Psoas muscle (tissue), 8 donors: ENCODE results near the gene FMOD. TPM values are rescaled to one million over a fixed set of nuclear protein-coding genes. Genes with fewer than 3 reads are reported as not detected.

ENCODE experiments used
- ATAC-seq, 4 donors: fragments of 200-7000 bp; cut with Tn5 transposase; one replicate each; pipeline ENCODE4 v1.9.1; 2020; ENCODE audit warnings: moderate library complexity in 3 of 4, mild to moderate bottlenecking in 2 of 4
- DNase-seq, 2 donors: peaks; one replicate each; pipeline ENCODE4 v3.0.0-alpha.2; 2020
- H3K27ac ChIP-seq: fragments of 200-600 bp; one replicate; pipeline ENCODE4 v1.8.0; 2022
- H3K27me3 ChIP-seq, 3 donors: fragments of 200-600 bp in 1 of 3; one replicate each; pipeline versions ENCODE4 v1.6.1 to v1.8.0; 2013 to 2022; ENCODE audit warnings: low read length in 2 of 3, mild to moderate bottlenecking in 2 of 3, moderate library complexity in 1 of 3; ENCODE audit not compliant: insufficient read depth in 3 of 3
- H3K36me3 ChIP-seq, 2 donors: fragments of 200-600 bp in 1 of 2; one replicate each; pipeline versions ENCODE4 v1.6.1 to v1.8.0; 2013 to 2022; ENCODE audit warnings: low read depth in 1 of 2, mild to moderate bottlenecking in 1 of 2, moderate library complexity in 1 of 2; ENCODE audit not compliant: insufficient read depth in 1 of 2
- H3K4me1 ChIP-seq: fragments of 200-600 bp; one replicate; pipeline ENCODE4 v1.8.0; 2022
- H3K4me3 ChIP-seq: fragments of 200-600 bp; one replicate; pipeline ENCODE4 v1.8.0; 2022; ENCODE audit warnings: mild to moderate bottlenecking
- H3K9me3 ChIP-seq: fragments of 200-600 bp; one replicate; pipeline ENCODE4 v1.8.0; 2022
- CTCF ChIP-seq: fragments of 200-600 bp; IDR thresholded peaks from one replicate; pipeline ENCODE4 v1.8.0; 2022; ENCODE audit warnings: antibody characterized with exemption
- WGBS, 3 donors: extraction: QIAGEN DNeasy Blood & Tissue Kit; methylation state at CpG; one replicate each; pipeline versions ENCODE4 v1.1.6 to v1.1.7; 2013; 5-methylcytosine and 5-hydroxymethylcytosine counted together
- intact Hi-C, 2 donors: fragments of 100-400 bp; cut with DNase I; formaldehyde crosslinking; loops; one replicate each; pipeline versions ENCODE4 v1.11.0 to v1.14.2; 2022
- polyA plus RNA-seq, 3 donors: library from polyadenylated mRNA; stranded (reverse); fragments of 200-250 nt; gene quantifications; one replicate each; pipeline ENCODE4 v1.2.3, GENCODE V29; 2013
- total RNA-seq, 4 donors: library from RNA; stranded (reverse); fragmentation: NEBNext Ultra II Directional in 2 of 4; extraction: Animal tissue kit (Norgen Biotek cat#: 25700) in 2 of 4; gene quantifications; one replicate each; pipeline versions ENCODE4 v1.2.1 to v1.2.4, GENCODE V29; 2021 to 2023
- donor health status: healthy with polysubstance abuse.
- donor health status: DM: no; HTN: no; CAD: no; lungs with moderate emphysema.
- donor health status: Bipolar disorder and iron deficiency.
- donor health status: healthy.
- donor health status: DM: yes; HTN: yes; CAD: no.
- donor health status: DM: no; HTN: no; CAD: no.
- donor health status: DM: no; HTN: no; CAD: no.
- donor health status: DM: yes; HTN: yes; CAD: no.

Gene FMOD
- total and polyA plus RNA-seq, 7 donors = 3.0 to 9.6 (median 4.6) TPM

DNA sequence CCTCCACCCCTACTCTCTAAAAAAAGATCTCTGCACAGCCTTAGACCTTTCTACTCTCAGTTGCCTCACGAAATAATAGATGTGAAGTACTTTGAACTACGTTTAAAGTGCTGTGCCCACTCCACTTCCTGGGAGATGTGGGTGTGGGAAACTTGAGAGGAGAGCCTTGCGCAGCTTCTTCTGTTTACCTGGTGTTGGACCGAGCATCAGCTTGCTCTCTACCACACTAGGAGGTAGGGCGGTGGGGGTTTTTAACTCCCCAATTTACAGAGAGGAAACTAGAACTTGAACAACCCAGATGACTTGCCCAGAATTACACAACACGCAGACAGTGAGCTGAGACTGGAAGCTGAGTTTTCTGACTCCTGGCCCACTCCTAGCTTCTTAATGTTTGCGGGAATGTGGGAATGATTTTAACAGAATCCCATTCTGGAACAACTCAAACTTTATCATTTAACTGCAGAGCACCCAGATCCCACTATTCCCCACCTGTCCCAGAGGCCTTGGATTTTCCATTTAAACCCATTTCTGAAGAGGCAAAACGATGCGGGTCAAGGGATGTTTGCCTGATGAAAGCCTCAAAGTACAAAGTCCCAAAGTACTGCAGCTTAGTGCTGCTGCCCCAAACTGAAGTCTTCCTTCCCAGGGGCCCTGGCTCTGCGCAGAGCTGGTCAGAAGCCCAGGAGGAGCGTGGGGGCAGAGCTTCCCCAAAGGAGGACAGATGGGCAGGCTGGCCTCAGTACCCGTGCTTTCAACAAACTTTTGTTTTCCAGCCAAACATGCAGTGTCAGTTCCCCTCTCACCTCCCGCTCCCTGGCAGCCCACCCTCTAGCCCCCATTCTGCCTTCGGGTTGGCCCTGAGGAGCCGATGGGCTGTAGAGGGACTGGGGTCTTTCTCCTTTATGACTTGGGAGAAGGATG lies 26.6 kb downstream of the FMOD start:
- Histone ChIP-seq H3K36me3 (no peaks in the 10 kb centered on the region), H3K27me3 (no peaks in the 10 kb centered on the region), H3K9me3 (no peaks in the 10 kb centered on the region), H3K4me1 (peaks cover 29% of the 10 kb centered on the region), H3K4me3 (no peak overlapping the region), H3K27ac (peak overlapping the region; percentile 50)
- DNase-seq (no peak), ATAC-seq (no peak)
- intact Hi-C loops = no loop called here
- no peak for TF ChIP-seq CTCF
- 63 to 71% (median 67%) methylated on average over 15 of the region's 15 CpGs for WGBS, 3 donors

DNA sequence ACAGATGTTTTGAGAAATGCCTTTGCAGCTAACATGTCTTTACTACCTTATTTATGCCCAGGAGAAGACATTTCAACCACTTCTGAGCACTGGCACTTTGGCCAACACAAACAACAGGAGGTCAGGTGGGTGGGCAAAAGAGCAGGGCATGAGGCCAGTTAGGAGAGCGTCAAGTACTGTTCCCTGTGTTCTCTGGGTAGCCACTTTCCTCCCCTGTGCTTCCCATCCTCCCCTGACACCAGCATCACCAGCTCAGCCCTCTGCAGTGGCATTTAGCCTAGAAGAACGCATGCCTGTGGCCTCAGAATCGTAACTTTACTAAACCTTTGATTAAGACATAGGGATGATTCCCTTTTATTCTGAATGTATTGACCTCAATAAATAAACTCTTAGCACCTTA lies 27.3 kb downstream of the FMOD start:
- Histone ChIP-seq H3K4me1 (peaks cover 29% of the 10 kb centered on the region), H3K9me3 (no peaks in the 10 kb centered on the region), H3K27me3 (no peaks in the 10 kb centered on the region), H3K36me3 (no peaks in the 10 kb centered on the region), H3K4me3 (no peak overlapping the region), H3K27ac (peak overlapping the region; percentile 46)
- ATAC-seq (no peak), DNase-seq (no peak)
- WGBS, 3 donors = 65 to 76% (median 73%) methylated on average over 3 of the region's 3 CpGs
- no peak for TF ChIP-seq CTCF
- intact Hi-C loops = no loop called here

DNA sequence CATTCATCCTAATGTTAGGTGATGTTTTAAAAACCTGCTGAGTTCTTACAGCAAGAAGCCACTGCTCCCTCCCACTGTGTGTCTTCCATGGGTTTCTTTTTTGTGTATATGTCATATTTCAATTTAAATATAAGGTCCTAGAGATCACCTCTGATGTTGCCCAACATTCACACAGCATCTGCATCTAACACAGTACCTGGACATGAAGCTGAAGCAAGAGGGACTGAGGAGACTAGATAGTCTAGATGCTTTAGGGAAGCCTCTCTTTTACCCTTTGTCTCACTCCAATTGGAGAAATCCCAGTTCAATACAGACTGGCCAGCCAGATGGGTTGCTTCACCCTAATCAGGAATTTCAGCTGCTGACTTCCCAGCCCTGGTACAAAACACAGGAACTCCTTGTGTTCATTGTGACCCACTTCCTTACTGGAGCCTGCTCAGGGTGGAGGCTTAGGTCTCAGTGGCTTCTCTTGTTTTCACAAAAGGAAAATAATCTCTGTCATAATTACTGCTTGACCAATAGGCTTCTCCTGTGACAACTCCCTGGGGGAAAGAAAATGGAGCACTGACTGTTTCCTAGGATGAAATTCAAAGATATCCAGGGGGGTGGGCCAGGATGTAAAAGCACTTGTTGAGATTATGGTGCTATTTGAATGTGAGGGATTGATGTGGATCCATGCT lies 28.3 kb downstream of the FMOD start:
- ATAC-seq = no peak
- H3K4me1 ChIP-seq = peaks cover 26% of the 10 kb centered on the region
- H3K9me3 ChIP-seq = no peaks in the 10 kb centered on the region
- TF ChIP-seq CTCF = no peak
- intact Hi-C loops = no loop called here
- no peaks in the 10 kb centered on the region for H3K27me3 ChIP-seq
- H3K36me3 ChIP-seq = no peaks in the 10 kb centered on the region
- H3K27ac ChIP-seq = peak overlapping the region; percentile 46
- no peak for DNase-seq
- no peak overlapping the region for H3K4me3 ChIP-seq

DNA sequence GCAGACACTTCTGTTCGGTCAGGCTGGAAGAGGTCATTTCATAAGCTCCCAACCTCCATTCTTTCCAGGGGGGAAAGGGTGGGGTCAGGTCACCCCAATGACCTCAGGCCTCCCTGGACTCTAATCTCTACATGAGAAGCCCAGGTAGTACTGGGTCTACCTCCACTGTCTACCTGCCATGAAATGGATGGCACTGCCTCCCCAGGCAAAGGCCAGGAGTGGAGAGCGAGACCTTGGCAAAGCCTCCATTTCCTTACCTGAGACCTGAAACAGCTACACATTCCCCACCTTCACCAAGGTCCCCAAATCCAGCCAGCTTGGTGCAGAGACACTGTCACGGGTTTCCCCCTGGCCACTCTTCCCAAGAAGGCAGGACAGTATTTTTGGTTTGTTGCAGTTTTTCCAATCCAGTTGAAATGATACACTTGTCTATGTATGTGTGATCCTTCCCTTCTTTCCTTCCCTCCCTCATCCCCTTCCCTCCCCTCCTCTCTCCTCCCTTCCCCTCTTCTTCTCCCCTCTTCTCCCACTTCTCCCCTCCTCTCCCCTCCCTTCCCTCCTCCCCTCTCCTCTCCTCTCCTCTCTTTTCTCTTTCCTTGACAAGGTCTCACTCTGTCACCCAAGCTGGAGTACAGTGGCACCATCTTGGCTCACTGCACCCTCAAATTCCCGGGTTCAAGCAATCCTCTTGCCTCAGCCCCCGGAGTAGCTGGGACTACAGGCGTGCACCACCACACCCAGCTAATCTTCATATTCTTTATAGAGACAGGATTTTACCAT lies 29.5 kb downstream of the FMOD start:
- H3K27ac ChIP-seq = no peak overlapping the region

More for the DNA sequence above, 29.5 kb downstream of the FMOD start:
- intact Hi-C loops = no loop called here
- ATAC-seq (no peak), DNase-seq (no peak)
- H3K36me3 ChIP-seq = no peaks in the 10 kb centered on the region
- no peaks in the 10 kb centered on the region for H3K27me3 ChIP-seq
- no peak overlapping the region for H3K4me3 ChIP-seq
- WGBS, 3 donors = 85 to 88% (median 87%) methylated on average over 6 of the region's 6 CpGs
- H3K4me1 ChIP-seq = peaks cover 21% of the 10 kb centered on the region
- no peak for TF ChIP-seq CTCF
- no peaks in the 10 kb centered on the region for H3K9me3 ChIP-seq
